ENCODE measurements around the gene FLYWCH2.

The FLYWCH2 gene

GRCh38 chr16:2884041-2884451 lies 1.0 kb downstream of the FLYWCH2 start:
- no peak for DNase-seq

- no peak for DNase-seq
Measured at GRCh38 chr16:2894231-2894630, 11.2 kb downstream of the FLYWCH2 start.

GRCh38 chr16:2895813-2896212 lies 12.8 kb downstream of the FLYWCH2 start:
- no peak for DNase-seq

DNA sequence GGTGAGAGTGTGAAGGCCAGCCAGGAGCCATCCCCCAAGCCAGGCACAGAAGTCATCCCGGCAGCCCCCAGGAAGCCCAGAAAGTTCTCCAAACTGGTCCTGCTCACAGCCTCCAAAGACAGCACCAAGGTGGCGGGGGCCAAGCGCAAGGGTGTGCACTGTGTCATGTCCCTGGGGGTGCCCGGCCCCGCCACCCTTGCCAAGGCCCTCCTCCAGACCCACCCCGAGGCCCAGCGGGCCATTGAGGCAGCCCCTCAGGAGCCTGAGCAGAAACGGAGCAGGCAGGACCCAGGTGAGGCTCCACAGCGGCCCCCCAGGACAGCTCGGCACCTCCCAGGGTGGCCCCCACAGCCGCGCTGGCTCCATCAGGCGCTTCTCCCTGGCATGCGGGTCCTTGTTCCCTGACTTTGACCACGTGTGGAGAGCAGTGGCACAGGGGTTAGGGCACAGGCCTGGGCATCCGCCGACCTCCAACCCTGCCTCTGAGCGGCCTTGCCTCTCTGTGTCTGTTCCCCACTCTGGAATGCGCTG lies 13.5 kb downstream of the FLYWCH2 start:
- DNase-seq, result no peak

- no peak for DNase-seq
Measured at GRCh38 chr16:2897110-2897509, 14.1 kb downstream of the FLYWCH2 start.

GRCh38 chr16:2898831-2899563 lies 16.0 kb downstream of the FLYWCH2 start:
- no peak for DNase-seq

GRCh38 chr16:2899564-2900072 lies 16.6 kb downstream of the FLYWCH2 start:
- no peak for DNase-seq

DNA sequence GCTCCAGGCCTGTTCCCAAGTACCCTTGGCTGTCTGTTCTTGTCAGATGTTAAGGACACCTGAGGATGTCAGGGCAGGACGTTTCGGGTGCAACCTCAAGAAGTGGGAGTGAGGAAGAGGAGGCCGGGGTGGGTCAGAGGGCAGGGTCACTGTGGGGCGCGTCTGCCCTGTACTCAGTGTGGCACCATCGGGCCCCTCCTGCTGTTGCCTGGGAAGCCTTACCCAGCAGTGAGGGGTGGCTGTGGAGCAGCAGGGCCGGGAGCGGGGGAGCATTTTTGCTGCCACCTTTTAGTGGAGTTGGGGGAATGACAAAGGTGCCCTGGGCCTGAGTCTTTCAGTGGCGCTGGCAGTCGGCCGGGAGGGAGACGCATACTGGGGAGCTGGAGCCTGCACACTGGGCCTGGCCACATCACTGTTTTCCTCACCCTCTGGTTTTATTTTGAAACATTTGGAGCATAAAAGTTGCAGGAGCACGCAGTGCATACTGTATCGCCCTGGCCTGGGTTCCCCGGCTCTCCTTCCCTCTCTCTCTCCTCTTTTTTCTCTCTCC lies 17.6 kb downstream of the FLYWCH2 start:
- no peak for DNase-seq

GRCh38 chr16:2902337-2903130 lies 19.5 kb downstream of the FLYWCH2 start:
- no peak for DNase-seq

DNA sequence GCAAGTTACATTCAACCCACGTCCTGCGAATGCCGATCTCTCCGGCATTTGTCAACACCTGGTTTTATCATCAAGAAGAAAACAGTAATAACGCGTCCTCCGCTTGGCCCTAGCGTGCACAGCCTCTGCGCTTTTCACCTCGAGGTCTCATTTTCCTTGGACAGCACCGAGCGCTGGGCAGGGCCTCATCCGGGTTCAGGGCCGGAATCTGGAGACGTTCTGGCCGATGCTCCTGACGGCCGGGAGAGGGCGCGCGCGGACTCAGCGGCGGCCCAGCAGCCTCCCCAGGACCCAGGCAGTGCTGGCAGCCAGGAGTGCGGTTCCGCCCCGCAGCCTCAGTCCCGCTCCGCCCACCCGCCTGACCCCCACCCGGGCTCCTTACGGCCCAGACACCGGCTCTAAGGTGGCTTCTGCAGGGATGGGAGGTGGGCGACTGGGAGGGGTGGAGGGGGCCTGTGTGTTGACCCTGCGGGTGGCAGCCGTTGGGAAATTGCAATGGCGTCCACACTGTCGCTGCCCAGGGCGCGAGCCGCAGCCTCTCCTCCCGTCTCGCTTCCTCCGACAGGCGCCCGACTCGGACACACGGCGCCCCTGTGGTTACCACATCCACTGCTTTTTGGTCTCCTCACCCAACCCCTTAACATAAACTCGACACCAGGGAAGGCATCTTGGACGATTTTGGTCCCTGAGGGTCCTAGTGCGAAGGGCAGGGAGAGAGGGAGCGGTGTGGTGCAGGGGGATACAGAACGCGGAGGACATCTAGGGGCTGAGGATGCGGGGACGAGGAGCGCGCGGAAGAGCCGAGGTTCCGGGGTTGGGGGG lies 21.3 kb downstream of the FLYWCH2 start:
- DNase-seq, result peak; percentile 70

DNA sequence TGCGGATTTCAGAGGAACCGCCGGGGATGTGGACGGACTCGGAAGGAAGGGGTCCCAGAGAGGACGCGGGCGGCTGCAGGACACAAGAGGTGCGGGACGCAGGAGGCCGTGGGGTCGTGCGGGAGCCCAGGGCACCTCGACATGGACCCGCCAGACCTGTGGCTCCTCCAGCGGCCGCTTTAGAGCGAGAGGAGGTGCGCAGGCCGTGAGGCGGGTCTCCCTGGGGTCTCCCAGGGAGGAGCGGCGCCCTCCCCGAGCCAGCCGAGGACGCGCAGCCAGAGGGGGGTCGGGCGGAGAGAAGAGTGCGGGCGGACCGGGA lies 21.9 kb downstream of the FLYWCH2 start:
- DNase-seq, result no peak

DNA sequence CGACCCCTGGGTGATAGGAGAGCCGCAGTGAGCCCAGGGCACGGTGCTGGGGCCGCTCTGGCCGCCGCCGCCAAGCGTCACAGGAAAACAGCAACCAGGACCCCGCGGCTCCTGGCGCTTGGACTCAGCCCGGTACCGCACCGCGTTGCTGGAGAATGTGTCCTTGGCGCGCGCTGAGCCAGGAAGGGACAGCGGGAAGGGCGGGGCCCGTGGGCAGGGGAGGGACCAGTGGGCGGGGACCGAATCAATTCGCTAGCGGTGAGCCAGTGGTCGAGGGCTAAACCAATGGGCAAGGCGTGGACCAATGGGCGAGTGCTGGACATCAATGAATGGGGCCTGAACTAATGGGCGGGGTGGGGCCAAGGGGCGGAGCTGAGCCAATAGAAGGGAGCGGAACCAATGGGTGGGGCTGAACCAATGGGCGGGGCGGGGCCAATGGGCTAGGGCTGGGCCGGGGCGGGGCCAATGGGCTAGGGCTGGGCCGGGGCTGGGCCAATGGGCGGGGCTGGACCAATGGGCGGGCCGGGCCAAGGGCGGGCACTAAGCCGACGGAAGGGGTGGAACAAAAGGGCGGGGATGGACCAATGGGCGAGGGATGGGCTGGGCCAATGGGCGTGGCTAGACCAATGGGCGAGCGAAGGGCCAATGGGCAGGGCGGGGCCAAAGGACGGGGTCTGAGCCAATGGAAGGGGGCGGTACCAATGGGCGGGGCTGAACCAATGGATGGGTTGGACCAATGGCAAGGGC lies 22.4 kb downstream of the FLYWCH2 start:
- DNase-seq, result peak; percentile 81

DNA sequence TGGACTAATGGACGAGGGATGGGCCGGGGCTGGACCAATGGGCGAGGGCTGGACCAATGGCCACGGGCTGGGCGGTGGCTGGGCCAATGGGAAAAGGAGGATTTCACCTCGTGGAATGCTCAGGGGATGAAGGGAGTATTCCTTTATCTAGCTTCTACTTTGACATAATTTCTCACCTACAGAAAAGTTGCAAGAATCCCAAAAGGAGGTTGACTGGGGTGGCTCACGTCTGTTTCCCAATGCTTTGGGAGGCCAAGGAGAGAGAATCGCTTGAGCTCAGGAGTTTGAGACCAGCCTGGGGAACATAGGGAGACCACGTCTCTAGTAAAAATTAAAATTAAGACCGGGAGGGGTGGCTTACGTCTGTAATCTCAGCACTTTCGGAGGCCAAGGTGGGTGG lies 23.0 kb downstream of the FLYWCH2 start:
- no peak for DNase-seq

DNA sequence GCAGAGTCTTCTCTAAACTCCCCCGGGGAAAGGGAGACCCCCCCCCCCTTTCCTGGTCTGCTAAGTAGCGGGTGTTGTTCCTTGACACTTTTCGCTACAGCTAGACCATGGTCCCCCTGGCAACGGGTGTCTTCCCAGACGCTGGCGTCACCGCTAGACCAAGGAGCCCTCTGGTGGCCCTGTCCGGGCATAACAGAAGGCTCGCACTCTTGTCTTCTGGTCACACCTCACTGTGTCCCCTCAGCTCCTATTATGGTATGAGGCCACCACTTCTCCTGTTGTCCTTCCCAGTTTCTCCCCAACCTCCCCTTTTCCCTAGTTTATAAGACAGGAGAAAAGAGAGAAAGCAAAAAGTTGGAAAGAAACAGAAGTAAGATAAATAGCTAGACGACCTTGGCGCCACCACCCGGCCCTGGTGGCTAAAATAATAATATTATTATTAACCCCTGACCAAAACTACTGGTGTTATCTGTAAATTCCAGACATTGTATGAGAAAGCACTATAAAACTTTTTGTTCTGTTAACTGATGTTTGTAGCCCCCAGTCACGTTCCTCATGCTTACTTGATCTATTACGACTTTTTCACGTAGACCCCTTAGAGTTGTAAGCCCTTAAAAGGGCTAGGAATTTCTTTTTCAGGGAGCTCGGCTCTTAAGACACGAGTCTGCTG lies 24.2 kb downstream of the FLYWCH2 start:
- DNase-seq, result peak; percentile 40

- DNase-seq, result no peak
Measured at GRCh38 chr16:2910441-2910969, 27.5 kb downstream of the FLYWCH2 start.

DNA sequence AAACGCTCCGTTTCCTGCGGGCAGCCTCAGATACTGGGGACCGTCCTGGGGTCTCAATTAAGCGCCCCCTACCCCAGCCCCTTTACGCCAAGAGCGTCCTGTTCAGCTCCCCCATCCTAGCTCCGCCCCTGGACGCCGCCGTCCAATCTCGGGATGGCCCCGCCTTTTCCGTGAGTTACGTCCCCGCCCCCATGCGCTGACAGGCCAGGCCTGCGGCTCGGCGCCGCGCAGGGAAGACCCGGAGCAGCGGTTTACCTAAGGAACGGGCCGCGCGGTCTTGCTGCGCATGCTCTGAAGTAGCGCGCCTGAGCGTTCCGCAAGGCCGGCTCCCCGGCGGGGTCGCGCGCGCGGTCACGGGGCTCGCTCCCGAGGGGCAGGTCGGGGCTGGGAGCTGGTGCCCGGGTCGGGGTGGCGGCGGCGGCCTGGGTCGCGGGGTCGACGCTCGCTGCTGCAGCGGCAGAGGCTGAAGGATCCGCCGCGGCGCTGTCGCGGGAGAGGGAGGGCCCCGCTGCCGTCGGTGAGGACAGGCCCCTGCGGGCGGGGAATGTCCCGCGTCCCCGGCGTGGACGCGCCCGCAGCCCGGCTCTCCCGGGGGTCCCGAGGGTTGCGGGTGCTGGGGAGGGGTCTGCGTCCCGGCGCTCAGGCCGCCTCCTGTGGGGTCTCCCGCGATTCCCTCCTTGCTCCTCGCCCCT lies 28.8 kb downstream of the FLYWCH2 start, which contains the start of gene FLYWCH1:
Gene FLYWCH1 (plus strand): TSS at position 294 of the 692 bp plus-strand sequence. CDS start 17,755 bp downstream, outside the sequence.
- peak; percentile 98 for DNase-seq

GRCh38 chr16:2912330-2913199 lies 29.6 kb downstream of the FLYWCH2 start:
- DNase-seq, result no peak

GRCh38 chr16:2913603-2914002 lies 30.6 kb downstream of the FLYWCH2 start:
- DNase-seq, result no peak

DNA sequence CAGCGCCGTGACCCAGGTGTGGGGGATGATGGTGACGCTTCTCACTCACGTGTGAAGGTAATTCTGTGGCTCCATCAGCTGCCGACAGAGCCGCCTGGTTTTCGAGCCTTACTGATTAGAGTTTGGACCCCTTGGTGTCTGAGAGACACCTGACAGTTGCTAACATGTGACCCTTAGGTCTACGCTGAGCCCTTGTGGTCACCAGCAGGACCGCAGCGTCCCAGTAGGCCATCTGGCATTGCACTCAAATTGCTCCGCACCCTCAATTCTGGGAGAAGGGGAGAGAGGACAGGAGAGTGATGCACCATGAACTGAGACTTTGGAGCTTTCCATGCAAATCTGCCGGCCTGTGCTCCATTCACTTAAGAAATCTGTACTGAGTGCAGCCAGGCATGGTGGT lies 31.2 kb downstream of the FLYWCH2 start:
- DNase-seq, result no peak
